ENCODE measurements around the gene STK33. TPM values are rescaled to one million over a fixed set of nuclear protein-coding genes. Genes with fewer than 3 reads are reported as not detected.

The STK33 gene
- total RNA-seq, 2 donors from 2014 or later, result 2.9 to 14.6 TPM

DNA sequence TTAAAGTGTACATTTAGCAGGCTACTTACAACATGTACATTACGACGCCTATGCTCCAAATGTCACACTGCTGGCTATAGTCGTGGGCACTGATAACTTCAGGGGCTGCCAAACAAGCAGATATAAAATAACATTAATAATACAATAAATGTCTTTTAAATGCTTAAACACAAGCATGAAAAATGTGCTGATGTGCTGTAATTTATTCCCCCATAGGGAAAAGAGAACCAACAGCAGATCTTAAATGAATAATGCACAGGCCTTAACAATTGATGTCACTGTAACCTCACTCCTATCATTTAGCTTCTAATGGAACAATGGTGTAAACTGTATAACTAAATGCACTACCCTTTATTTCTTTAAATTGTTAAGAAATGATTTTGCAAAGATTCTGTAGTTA, 153.4 kb downstream of the STK33 start:
- DNase-seq (ENCODE audit: low spot score), result no peak
- Histone ChIP-seq H3K4me1 (replicated peaks) (no peaks in the 10 kb centered on the region), H3K27ac (no peak overlapping the region), H3K36me3 (no peaks in the 10 kb centered on the region), H3K4me3 (no peak overlapping the region), H3K27me3 (replicated peaks; ENCODE audit: insufficient read depth) (no peaks in the 10 kb centered on the region), H3K9me3 (no peaks in the 10 kb centered on the region)
- 91% methylated on average over 3 of the region's 3 CpGs for WGBS
- TF ChIP-seq, protein P1, sequence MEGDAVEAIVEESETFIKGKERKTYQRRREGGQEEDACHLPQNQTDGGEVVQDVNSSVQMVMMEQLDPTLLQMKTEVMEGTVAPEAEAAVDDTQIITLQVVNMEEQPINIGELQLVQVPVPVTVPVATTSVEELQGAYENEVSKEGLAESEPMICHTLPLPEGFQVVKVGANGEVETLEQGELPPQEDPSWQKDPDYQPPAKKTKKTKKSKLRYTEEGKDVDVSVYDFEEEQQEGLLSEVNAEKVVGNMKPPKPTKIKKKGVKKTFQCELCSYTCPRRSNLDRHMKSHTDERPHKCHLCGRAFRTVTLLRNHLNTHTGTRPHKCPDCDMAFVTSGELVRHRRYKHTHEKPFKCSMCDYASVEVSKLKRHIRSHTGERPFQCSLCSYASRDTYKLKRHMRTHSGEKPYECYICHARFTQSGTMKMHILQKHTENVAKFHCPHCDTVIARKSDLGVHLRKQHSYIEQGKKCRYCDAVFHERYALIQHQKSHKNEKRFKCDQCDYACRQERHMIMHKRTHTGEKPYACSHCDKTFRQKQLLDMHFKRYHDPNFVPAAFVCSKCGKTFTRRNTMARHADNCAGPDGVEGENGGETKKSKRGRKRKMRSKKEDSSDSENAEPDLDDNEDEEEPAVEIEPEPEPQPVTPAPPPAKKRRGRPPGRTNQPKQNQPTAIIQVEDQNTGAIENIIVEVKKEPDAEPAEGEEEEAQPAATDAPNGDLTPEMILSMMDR (IDR thresholded peaks at IDR 0.05), result no peak
- no peak for TF ChIP-seq POLR2AphosphoS5 (IDR thresholded peaks at IDR 0.05)
- no peak for TF ChIP-seq POLR2A (IDR thresholded peaks at IDR 0.05)
- intact Hi-C loops (cut with DNase I), result no loop called here

DNA sequence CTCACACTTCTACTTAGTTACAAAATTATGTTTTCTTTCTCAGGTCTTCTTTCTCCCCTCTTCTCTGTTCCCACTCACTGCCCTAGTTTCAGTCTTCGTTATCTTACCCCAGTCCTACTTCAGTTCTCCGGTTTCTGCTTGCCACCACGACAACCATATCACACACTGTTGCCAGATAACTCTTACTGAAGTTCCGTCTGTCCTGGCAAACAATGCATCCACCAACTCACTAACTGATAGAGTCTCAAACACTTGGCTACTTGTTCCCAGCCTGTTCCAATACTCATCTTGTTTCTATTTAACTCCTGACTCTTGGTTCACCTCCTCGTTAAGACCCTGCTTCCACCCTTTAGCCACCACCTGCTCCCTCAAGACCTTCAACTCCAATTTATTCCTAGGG, 164.5 kb downstream of the STK33 start:
- whole genome bisulfite sequencing, result 70% methylated on average over 5 of the region's 5 CpGs
- Histone ChIP-seq H3K36me3 (no peaks in the 10 kb centered on the region), H3K27ac (no peak overlapping the region), H3K4me3 (no peak overlapping the region), H3K9me3 (no peaks in the 10 kb centered on the region), H3K27me3 (replicated peaks; ENCODE audit: insufficient read depth) (no peaks in the 10 kb centered on the region), H3K4me1 (replicated peaks) (no peaks in the 10 kb centered on the region)
- TF ChIP-seq, protein P1 (IDR thresholded peaks at IDR 0.05), result no peak
- no peak for TF ChIP-seq POLR2AphosphoS5 (IDR thresholded peaks at IDR 0.05)
- no peak for TF ChIP-seq POLR2A (IDR thresholded peaks at IDR 0.05)
- intact Hi-C loops (cut with DNase I), result no loop called here
- DNase-seq (ENCODE audit: low spot score), result no peak

DNA sequence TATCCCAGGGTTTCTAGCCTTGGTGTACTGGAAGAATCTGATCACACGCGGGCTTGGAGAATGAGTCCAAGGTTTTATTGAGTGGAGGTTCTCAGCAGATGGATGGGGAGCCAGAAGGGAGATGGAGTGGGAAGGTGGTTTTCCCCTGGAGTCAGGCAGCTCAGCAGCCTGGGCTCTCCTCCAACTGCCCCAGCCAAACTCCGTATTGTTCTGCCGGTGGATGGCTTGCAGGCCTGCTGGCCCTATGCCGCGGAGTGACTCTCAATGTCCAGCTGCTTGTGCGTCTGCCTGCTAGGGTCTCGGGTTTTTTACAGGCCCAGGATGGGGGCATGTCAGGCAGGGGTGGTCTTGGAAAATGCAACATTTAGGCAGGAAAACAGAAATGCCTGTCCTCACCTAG, 168.0 kb downstream of the STK33 start:
- no peak for DNase-seq (ENCODE audit: low spot score)
- no peaks in the 10 kb centered on the region for H3K27me3 ChIP-seq (replicated peaks; ENCODE audit: insufficient read depth)
- H3K4me3 ChIP-seq, result no peak overlapping the region
- H3K4me1 ChIP-seq (replicated peaks), result no peaks in the 10 kb centered on the region
- intact Hi-C loops (cut with DNase I), result no loop called here
- 95% methylated on average over 8 of the region's 8 CpGs for WGBS
- TF ChIP-seq, protein P1 (IDR thresholded peaks at IDR 0.05), result no peak
- TF ChIP-seq POLR2AphosphoS5 (IDR thresholded peaks at IDR 0.05) (no peak), POLR2A (IDR thresholded peaks at IDR 0.05) (no peak)
- H3K27ac ChIP-seq, result no peak overlapping the region
- H3K9me3 ChIP-seq, result no peaks in the 10 kb centered on the region
- H3K36me3 ChIP-seq, result no peaks in the 10 kb centered on the region

DNA sequence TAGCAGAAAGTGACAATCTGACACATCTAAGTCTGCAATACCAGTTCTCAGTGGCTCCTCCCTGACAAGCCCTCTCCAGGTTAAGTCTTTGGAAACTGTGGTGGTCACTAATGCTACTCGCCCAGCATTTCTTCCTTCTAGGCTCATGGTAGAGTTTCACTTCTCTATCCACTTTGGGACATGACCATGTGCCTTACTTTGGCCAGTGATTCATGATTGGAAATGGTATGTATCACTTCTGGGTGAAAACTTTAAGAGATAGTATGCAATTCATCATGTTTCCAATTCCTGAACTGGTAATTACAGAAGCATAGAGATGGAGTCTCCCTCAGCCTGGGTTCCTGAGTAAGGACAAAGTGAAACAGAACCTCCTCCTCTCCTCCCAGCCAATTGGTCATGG, 178.8 kb downstream of the STK33 start:
- 81% methylated on average over 1 of the region's 1 CpG for WGBS
- Histone ChIP-seq H3K4me1 (replicated peaks) (no peaks in the 10 kb centered on the region), H3K27me3 (replicated peaks; ENCODE audit: insufficient read depth) (no peaks in the 10 kb centered on the region), H3K9me3 (no peaks in the 10 kb centered on the region), H3K36me3 (no peaks in the 10 kb centered on the region), H3K27ac (no peak overlapping the region), H3K4me3 (no peak overlapping the region)
- intact Hi-C loops (cut with DNase I), result no loop called here
- no peak for DNase-seq (ENCODE audit: low spot score)
- no peak for TF ChIP-seq POLR2AphosphoS5 (IDR thresholded peaks at IDR 0.05)
- no peak for TF ChIP-seq POLR2A (IDR thresholded peaks at IDR 0.05)
- TF ChIP-seq, protein P1 (IDR thresholded peaks at IDR 0.05), result no peak

DNA sequence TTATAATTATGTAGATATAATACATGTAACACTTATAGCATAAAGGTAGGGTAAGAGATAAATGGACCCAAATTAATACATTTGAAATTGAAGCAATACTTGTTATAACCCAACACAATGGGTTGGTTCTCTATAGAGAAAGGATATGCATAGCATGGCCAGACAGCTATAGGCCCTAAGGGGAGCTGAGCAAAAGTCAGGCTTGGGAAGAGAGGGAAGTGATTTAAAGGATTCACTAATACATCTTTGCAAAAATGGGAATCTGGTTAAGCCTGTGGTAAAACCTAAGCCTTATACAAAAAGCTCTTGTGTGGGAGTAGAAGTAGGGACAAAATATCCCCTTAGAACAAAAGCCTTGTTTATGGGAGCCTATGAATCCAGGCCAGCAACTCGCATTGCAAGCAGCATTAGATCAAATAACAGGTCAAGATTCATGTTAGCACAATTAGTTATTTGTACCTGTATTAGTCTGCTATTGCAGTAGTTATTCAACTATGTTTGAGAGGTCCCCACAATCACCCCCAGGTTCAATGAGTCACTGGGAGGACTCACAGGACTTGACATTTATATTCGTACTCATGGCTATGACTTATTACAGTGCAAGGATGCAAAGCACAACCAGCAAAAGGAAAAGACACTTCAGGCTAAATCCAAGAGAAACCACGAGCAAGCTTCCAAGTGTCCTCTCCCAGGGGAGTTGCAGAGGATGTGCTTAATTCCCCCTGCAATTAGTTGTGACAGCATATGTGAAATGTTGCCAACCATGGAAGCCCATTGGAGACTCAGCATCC, 185.7 kb downstream of the STK33 start:
- no peak overlapping the region for H3K4me3 ChIP-seq
- H3K36me3 ChIP-seq, result no peaks in the 10 kb centered on the region
- H3K9me3 ChIP-seq, result no peaks in the 10 kb centered on the region
- H3K27me3 ChIP-seq (replicated peaks; ENCODE audit: insufficient read depth), result no peaks in the 10 kb centered on the region
- intact Hi-C loops (cut with DNase I), result no loop called here
- no peak for DNase-seq (ENCODE audit: low spot score)
- TF ChIP-seq POLR2A (IDR thresholded peaks at IDR 0.05) (no peak), POLR2AphosphoS5 (IDR thresholded peaks at IDR 0.05) (no peak)
- TF ChIP-seq, protein P1 (IDR thresholded peaks at IDR 0.05), result no peak
- no peaks in the 10 kb centered on the region for H3K4me1 ChIP-seq (replicated peaks)
- no peak overlapping the region for H3K27ac ChIP-seq
- 35% methylated on average over 3 of the region's 3 CpGs for WGBS

All from prostate gland (tissue), 2 donors.